Naive thymus-derived CD4-positive, alpha-beta T cell (primary cell): ENCODE data around the gene ARFGAP1. TPM values are rescaled to one million over a fixed set of nuclear protein-coding genes. Genes with fewer than 3 reads are reported as not detected.

Source experiments
- ATAC-seq: fragments of 150-1000 bp; cut with Tn5 transposase; 2 replicates; pipeline ENCODE4 v1.10.0; 2021; ENCODE audit warnings: mild to moderate bottlenecking, moderate library complexity
- CTCF ChIA-PET: fragments of 350-600 bp; sonication (Branson Sonifier 250); formaldehyde crosslinking; loops from one replicate; lab custom pipeline; 2021; ENCODE audit warnings: antibody characterized with exemption; lab: Charles Lee
- POLR2A ChIA-PET: fragments of 350-600 bp; sonication (Branson Sonifier 250); formaldehyde crosslinking; loops from one replicate; lab custom pipeline; 2021; ENCODE audit warnings: antibody characterized with exemption, inconsistent platforms; lab: Charles Lee
- DNase-seq, 9 donors: peaks; one replicate each; pipeline versions ENCODE4 v3.0.0 to v3.0.0-alpha.2; 2020 to 2022; ENCODE audit warnings: mixed read lengths in 1 of 9
- H3K27ac ChIP-seq: one replicate; pipeline ENCODE4 v1.7.0; 2013; ENCODE audit warnings: mild to moderate bottlenecking, low read depth, low read length, moderate library complexity
- H3K27me3 ChIP-seq, 2 donors: one replicate each; pipeline ENCODE4 v1.7.0; 2013; ENCODE audit warnings: low read length in 2 of 2, mild to moderate bottlenecking in 2 of 2, moderate library complexity in 2 of 2; ENCODE audit not compliant: control insufficient read depth in 2 of 2, insufficient read depth in 2 of 2
- H3K36me3 ChIP-seq, 3 experiments: 1 replicate in 2 of 3; 2 replicates in 1 of 3; pipeline ENCODE4 v1.7.0; 2013; ENCODE audit warnings: low read length in 3 of 3, mild to moderate bottlenecking in 3 of 3, moderate library complexity in 1 of 3; ENCODE audit not compliant: insufficient read depth in 3 of 3, control insufficient read depth in 2 of 3
- H3K4me1 ChIP-seq, 2 donors: one replicate each; pipeline ENCODE4 v1.7.0; 2013; ENCODE audit warnings: low read length in 2 of 2, mild to moderate bottlenecking in 2 of 2, moderate library complexity in 1 of 2; ENCODE audit not compliant: control insufficient read depth in 2 of 2, insufficient read depth in 2 of 2
- H3K4me3 ChIP-seq: 2 replicates; pipeline ENCODE4 v1.7.0; 2013; ENCODE audit warnings: mild to moderate bottlenecking, low read length
- H3K9me3 ChIP-seq, 3 experiments: 1 replicate in 2 of 3; 2 replicates in 1 of 3; pipeline ENCODE4 v1.7.0; 2013; ENCODE audit warnings: low read length in 3 of 3; ENCODE audit not compliant: control insufficient read depth in 2 of 3
- H3K27ac Mint-ChIP-seq, 9 donors: one replicate each; pipeline ENCODE4 v1.8.0; 2020 to 2022; ENCODE audit warnings: mixed read lengths in 9 of 9, mild to moderate bottlenecking in 8 of 9, moderate library complexity in 5 of 9, inconsistent platforms in 2 of 9
- H3K27me3 Mint-ChIP-seq, 5 donors: one replicate each; pipeline ENCODE4 v1.8.0; 2021 to 2022; ENCODE audit warnings: mixed read lengths in 5 of 5, mild to moderate bottlenecking in 1 of 5
- H3K36me3 Mint-ChIP-seq, 5 donors: one replicate each; pipeline ENCODE4 v1.8.0; 2020 to 2022; ENCODE audit warnings: mixed read lengths in 5 of 5, mild to moderate bottlenecking in 3 of 5, inconsistent platforms in 1 of 5
- H3K4me1 Mint-ChIP-seq, 7 donors: one replicate each; pipeline ENCODE4 v1.8.0; 2020 to 2022; ENCODE audit warnings: mixed read lengths in 7 of 7, mild to moderate bottlenecking in 3 of 7, inconsistent platforms in 1 of 7
- H3K4me3 Mint-ChIP-seq, 10 donors: one replicate each; pipeline ENCODE4 v1.8.0; 2020 to 2022; ENCODE audit warnings: mild to moderate bottlenecking in 10 of 10, mixed read lengths in 10 of 10, moderate library complexity in 6 of 10, inconsistent platforms in 2 of 10
- H3K9me3 Mint-ChIP-seq, 11 donors: one replicate each; pipeline ENCODE4 v1.8.0; 2020 to 2022; ENCODE audit warnings: mixed read lengths in 11 of 11, mild to moderate bottlenecking in 4 of 11, inconsistent platforms in 1 of 11, moderate library complexity in 1 of 11
- intact Hi-C, 2 donors: fragments of 100-400 bp; cut with micrococcal nuclease; formaldehyde crosslinking; loops; one replicate each; pipeline ENCODE4 v1.15.1; 2023
- polyA plus RNA-seq, 2 donors: library from polyadenylated mRNA; unstranded; fragments of 300-500 nt; fragmentation: Illumina TruSeq; gene quantifications; one replicate each; pipeline ENCODE4 v1.2.3, GENCODE V29; 2021
- total RNA-seq, 6 experiments: library from RNA in 5 of 6; stranded (reverse) in 5 of 6; gene quantifications; 1 replicate in 5 of 6; 2 replicates in 1 of 6; pipeline ENCODE4 v1.2.3 and lab custom pipeline; 2021 to 2026

Gene ARFGAP1
- total and polyA plus RNA-seq, 7 experiments from 2014 or later = 15.9 to 119 (median 105) TPM

- Mint-ChIP-seq H3K27ac (no peak overlapping the region), H3K4me1 (peaks cover 0 to 9% (median 8%) of the 10 kb centered on the region in 7 donors), H3K27me3 (peaks cover 49 to 75% (median 59%) of the 10 kb centered on the region in 5 donors), H3K4me3 (peak overlapping the region in 9 of 10 donors; percentile 12 to 73 (median 59)), H3K9me3 (peaks cover 0 to 2% (median 0%) of the 10 kb centered on the region in 11 donors), H3K36me3 (peaks cover 0 to 1% (median 0%) of the 10 kb centered on the region in 5 donors)
- DNase-seq (no peak), ATAC-seq (no peak)
- H3K9me3 ChIP-seq = no peaks in the 10 kb centered on the region
- POLR2A ChIA-PET = no interaction called here
- H3K36me3 ChIP-seq = no peaks in the 10 kb centered on the region
- CTCF ChIA-PET = no interaction called here
- no peak overlapping the region for H3K27ac ChIP-seq
- H3K4me1 ChIP-seq = no peaks in the 10 kb centered on the region
- H3K27me3 ChIP-seq = no peaks in the 10 kb centered on the region
- intact Hi-C loops = no loop called here
- H3K4me3 ChIP-seq = no peak overlapping the region
Observed at GRCh38 chr20:63253065-63253437, 19.6 kb upstream of the ARFGAP1 start.

- H3K36me3 ChIP-seq = no peaks in the 10 kb centered on the region
- H3K27ac ChIP-seq = no peak overlapping the region
- Mint-ChIP-seq H3K27me3 (peaks cover 45 to 70% (median 56%) of the 10 kb centered on the region in 5 donors), H3K4me1 (peaks cover 0 to 9% (median 8%) of the 10 kb centered on the region in 7 donors), H3K4me3 (peak overlapping the region in 4 of 10 donors; percentile 38 to 67 (median 64)), H3K36me3 (peaks cover 0 to 1% (median 0%) of the 10 kb centered on the region in 5 donors), H3K9me3 (peaks cover 0 to 2% (median 0%) of the 10 kb centered on the region in 11 donors), H3K27ac (no peak overlapping the region)
- H3K4me3 ChIP-seq = no peak overlapping the region
- ATAC-seq (no peak), DNase-seq (no peak)
- H3K4me1 ChIP-seq = no peaks in the 10 kb centered on the region
- ChIA-PET POLR2A (no interaction called here), CTCF (no interaction called here)
- H3K9me3 ChIP-seq = no peaks in the 10 kb centered on the region
- intact Hi-C loops = no loop called here
- no peaks in the 10 kb centered on the region for H3K27me3 ChIP-seq
Observed at GRCh38 chr20:63253438-63254231, 19.0 kb upstream of the ARFGAP1 start.

GRCh38 chr20:63254232-63254605 is 18.4 kb upstream of the ARFGAP1 start, which contains the start of gene NKAIN4:
Gene NKAIN4, minus strand, starts transcription at chr20:63254463. Its CDS starts 13 bp downstream, at chr20:63254450.
- H3K4me3 Mint-ChIP-seq = peak within 1 kb of the TSS in 7 of 10 donors; percentile 57 to 75 (median 63)
- CTCF ChIA-PET = no interaction called here

DNA sequence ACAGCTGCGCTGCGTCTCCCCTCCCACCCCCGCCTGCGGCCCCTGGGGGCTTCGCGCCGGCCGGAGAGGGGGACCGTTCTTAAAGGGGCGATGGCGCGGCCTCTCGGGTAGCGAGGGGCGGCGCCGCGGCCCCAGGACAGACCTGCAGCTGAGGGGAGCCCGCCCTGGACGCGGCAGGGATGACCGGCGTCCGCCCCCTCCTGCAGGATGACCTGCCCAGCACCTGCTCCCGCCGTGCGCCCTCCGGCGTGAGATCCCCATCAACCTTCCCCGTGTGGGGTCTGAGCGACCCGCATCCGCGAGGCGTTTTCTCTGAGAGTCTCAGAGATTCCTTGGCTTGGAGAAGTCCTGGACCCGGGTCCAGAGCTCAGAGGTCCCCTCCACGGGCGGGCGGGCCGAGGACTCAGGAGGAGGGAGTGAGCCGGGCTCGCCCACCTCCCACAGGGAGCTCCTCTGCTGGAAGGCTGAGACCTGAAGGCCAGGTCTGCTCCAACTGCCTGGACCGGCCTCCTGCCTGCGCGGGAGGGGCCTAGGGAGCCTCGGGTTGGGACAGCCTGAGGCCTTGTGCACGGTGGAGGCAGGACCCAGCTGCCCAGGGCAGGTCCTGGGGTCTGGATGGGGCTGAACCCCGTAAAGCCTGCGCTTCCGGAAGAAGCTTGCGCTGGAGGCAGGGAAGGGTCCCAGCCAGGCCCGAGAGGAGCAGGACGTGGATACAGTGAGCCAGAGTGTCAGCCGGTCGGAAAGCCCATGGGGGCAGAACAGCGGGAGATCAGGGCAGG is 17.8 kb upstream of the ARFGAP1 start:
- no peak overlapping the region for H3K27ac ChIP-seq
- peaks cover 45 to 71% (median 50%) of the 10 kb centered on the region in 5 donors for H3K27me3 Mint-ChIP-seq
- peaks cover 0 to 9% (median 8%) of the 10 kb centered on the region in 7 donors for H3K4me1 Mint-ChIP-seq
- H3K27ac Mint-ChIP-seq = no peak overlapping the region
- no peaks in the 10 kb centered on the region for H3K27me3 ChIP-seq
- intact Hi-C loops = no loop called here
- CTCF ChIA-PET = no interaction called here
- no peaks in the 10 kb centered on the region for H3K36me3 ChIP-seq
- H3K4me1 ChIP-seq = no peaks in the 10 kb centered on the region
- peak overlapping the region in 7 of 10 donors; percentile 57 to 75 (median 63) for H3K4me3 Mint-ChIP-seq
- ATAC-seq (no peak), DNase-seq (no peak)
- H3K4me3 ChIP-seq = no peak overlapping the region
- POLR2A ChIA-PET = no interaction called here
- no peaks in the 10 kb centered on the region for H3K9me3 ChIP-seq
- H3K36me3 Mint-ChIP-seq = peaks cover 0 to 1% (median 0%) of the 10 kb centered on the region in 5 donors
- H3K9me3 Mint-ChIP-seq = peaks cover 0 to 2% (median 0%) of the 10 kb centered on the region in 11 donors

More at GRCh38 chr20:63254232-63254605, 18.4 kb upstream of the ARFGAP1 start, which contains the start of gene NKAIN4:
- Mint-ChIP-seq H3K4me1 (peaks cover 0 to 9% (median 8%) of the 10 kb centered on the region in 7 donors), H3K27me3 (peaks cover 46 to 65% (median 50%) of the 10 kb centered on the region in 5 donors), H3K9me3 (peaks cover 0 to 2% (median 0%) of the 10 kb centered on the region in 11 donors), H3K27ac (no peak within 1 kb of the TSS), H3K36me3 (peaks cover 0 to 1% (median 0%) of the 10 kb centered on the region in 5 donors)
- POLR2A ChIA-PET = no interaction called here
- no peaks in the 10 kb centered on the region for H3K27me3 ChIP-seq
- ATAC-seq (no peak), DNase-seq (no peak)
- H3K4me1 ChIP-seq = no peaks in the 10 kb centered on the region
- H3K36me3 ChIP-seq = no peaks in the 10 kb centered on the region
- intact Hi-C loops = no loop called here
- H3K9me3 ChIP-seq = no peaks in the 10 kb centered on the region
- H3K27ac ChIP-seq = no peak within 1 kb of the TSS
- no peak within 1 kb of the TSS for H3K4me3 ChIP-seq

DNA sequence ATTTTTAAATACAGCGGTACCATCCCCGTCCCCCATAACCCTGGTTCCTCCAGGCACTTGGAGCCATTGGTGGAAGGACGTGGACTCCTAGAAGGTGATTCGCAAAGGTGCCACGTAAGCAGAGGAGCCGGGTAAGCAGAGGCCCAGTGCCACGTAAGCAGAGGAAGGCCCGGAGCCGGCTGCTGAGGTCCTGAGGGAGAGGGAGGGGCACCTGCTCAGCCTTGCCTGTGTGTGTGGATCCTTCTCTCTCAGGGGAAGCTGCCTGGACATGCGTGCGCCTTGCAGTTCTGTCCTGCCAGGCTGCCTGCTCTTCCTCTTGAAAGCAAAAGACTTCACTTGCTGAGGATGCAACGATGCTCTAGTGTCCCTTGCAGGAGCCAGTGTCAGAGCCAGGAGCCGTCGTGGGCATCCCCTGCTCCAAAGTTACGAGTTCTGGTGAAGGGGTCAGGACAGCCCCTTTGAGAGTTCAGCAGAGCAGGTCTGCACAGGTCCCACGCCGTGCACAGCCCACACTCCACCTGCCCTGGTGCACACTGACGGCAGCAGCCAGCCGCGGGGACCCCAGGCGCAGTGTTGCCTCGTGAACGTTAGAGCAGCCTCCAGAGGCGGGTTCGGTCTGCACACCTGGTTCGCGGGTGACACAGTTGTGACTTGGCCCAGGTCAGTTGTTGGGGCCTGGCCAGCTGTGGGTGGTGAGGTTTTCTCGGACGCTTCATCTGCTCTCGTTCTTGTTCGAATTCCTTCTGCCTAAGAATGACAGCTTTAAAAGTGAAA is 16.5 kb upstream of the ARFGAP1 start:
- ATAC-seq (no peak), DNase-seq (no peak)
- Histone ChIP-seq H3K36me3 (no peaks in the 10 kb centered on the region), H3K9me3 (no peaks in the 10 kb centered on the region), H3K4me1 (no peaks in the 10 kb centered on the region), H3K27me3 (no peaks in the 10 kb centered on the region), H3K27ac (no peak overlapping the region), H3K4me3 (no peak overlapping the region)
- intact Hi-C loops = no loop called here
- POLR2A ChIA-PET = no interaction called here
- peaks cover 41 to 68% (median 44%) of the 10 kb centered on the region in 5 donors for H3K27me3 Mint-ChIP-seq
- peaks cover 0 to 9% (median 8%) of the 10 kb centered on the region in 7 donors for H3K4me1 Mint-ChIP-seq
- no peak overlapping the region for H3K27ac Mint-ChIP-seq
- peaks cover 0 to 1% (median 0%) of the 10 kb centered on the region in 5 donors for H3K36me3 Mint-ChIP-seq
- peaks cover 0 to 2% (median 0%) of the 10 kb centered on the region in 11 donors for H3K9me3 Mint-ChIP-seq
- CTCF ChIA-PET = no interaction called here
- peak overlapping the region in 2 of 10 donors; percentile 50 to 65 for H3K4me3 Mint-ChIP-seq

- no peaks in the 10 kb centered on the region for H3K4me1 ChIP-seq
- peaks cover 37 to 60% (median 44%) of the 10 kb centered on the region in 5 donors for H3K27me3 Mint-ChIP-seq
- H3K36me3 Mint-ChIP-seq = peaks cover 0 to 1% (median 0%) of the 10 kb centered on the region in 5 donors
- no peak for DNase-seq
- no peak overlapping the region for H3K4me3 Mint-ChIP-seq
- peaks cover 0 to 13% (median 8%) of the 10 kb centered on the region in 7 donors for H3K4me1 Mint-ChIP-seq
- H3K9me3 ChIP-seq = no peaks in the 10 kb centered on the region
- no peak overlapping the region for H3K4me3 ChIP-seq
- H3K9me3 Mint-ChIP-seq = peaks cover 0 to 2% (median 0%) of the 10 kb centered on the region in 11 donors
- no peaks in the 10 kb centered on the region for H3K27me3 ChIP-seq
- intact Hi-C loops = no loop called here
- H3K27ac ChIP-seq = no peak overlapping the region
- POLR2A ChIA-PET = no interaction called here
- H3K36me3 ChIP-seq = no peaks in the 10 kb centered on the region
- peak overlapping the region in 1 of 9 donors; percentile 43 for H3K27ac Mint-ChIP-seq
- CTCF ChIA-PET = no interaction called here
- ATAC-seq = no peak
Observed at GRCh38 chr20:63256954-63257353, 15.7 kb upstream of the ARFGAP1 start.
